NB4 (cell line): ENCODE data around the gene WDR33.
"Not testable (repeated sequence)": the region's sequence is repeated elsewhere in the genome, so short reads cannot be mapped to it uniquely, and the experiment has no call there.

Source experiments
- DNase-seq: peaks from one replicate; pipeline ENCODE4 v3.0.0; 2010; ENCODE audit warnings: low read depth
- H3K4me3 ChIP-seq: one replicate; pipeline ENCODE4 v1.5.1; 2011; ENCODE audit warnings: mild to moderate bottlenecking, low read depth, low read length, moderate library complexity
- CTCF ChIP-seq: IDR thresholded peaks from one replicate; pipeline ENCODE4 v1.5.1; 2012; ENCODE audit warnings: low read depth, low read length
- MAX ChIP-seq: IDR thresholded peaks from 2 replicates; pipeline ENCODE4 v1.6.1; 2011; ENCODE audit warnings: low read depth, low read length
- MYC ChIP-seq: IDR thresholded peaks from 2 replicates; pipeline ENCODE4 v1.6.1; 2011; ENCODE audit warnings: low read depth, low read length
- POLR2A ChIP-seq: IDR thresholded peaks from 2 replicates; pipeline ENCODE4 v1.6.1; 2011; ENCODE audit warnings: mild to moderate bottlenecking; ENCODE audit not compliant: insufficient read length; ENCODE audit errors: extremely low read depth

The WDR33 gene

GRCh38 chr2:127814677-127815076 lies 3.7 kb upstream of the WDR33 start:
- H3K4me3 ChIP-seq = no peak overlapping the region
- TF ChIP-seq POLR2A (no peak), CTCF (no peak), MAX (no peak), MYC (no peak)
- no peak for DNase-seq

GRCh38 chr2:127812441-127812840 lies 1.5 kb upstream of the WDR33 start:
- DNase-seq = not testable (repeated sequence)

GRCh38 chr2:127811397-127812321 lies 688 bp upstream of the WDR33 start:
- DNase-seq = peak; percentile 37
- peak overlapping the region; percentile 97 for H3K4me3 ChIP-seq
- TF ChIP-seq MYC (0 out of 2 replicates have a peak, but pooled peaks have one; percentile 4), CTCF (no peak)

More at GRCh38 chr2:127812441-127812840, 1.5 kb upstream of the WDR33 start:
- not testable (repeated sequence) for H3K4me3 ChIP-seq

- H3K4me3 ChIP-seq = peak overlapping the region; percentile 97
- no peak for TF ChIP-seq POLR2A
- no peak; the same call in 1 of the 2 replicates for TF ChIP-seq MAX
- no peak for TF ChIP-seq CTCF
- no peak for TF ChIP-seq MYC
- no peak for DNase-seq
Measured at GRCh38 chr2:127810156-127810618, 784 bp downstream of the WDR33 start.

GRCh38 chr2:127807678-127808353 lies 3.2 kb downstream of the WDR33 start:
- no peak for TF ChIP-seq CTCF
- no peak for TF ChIP-seq MYC
- TF ChIP-seq POLR2A = no peak
- no peak for TF ChIP-seq MAX
- H3K4me3 ChIP-seq = peak overlapping the region; percentile 46
- DNase-seq = no peak

- not testable (repeated sequence) for DNase-seq, H3K4me3 ChIP-seq
Measured at GRCh38 chr2:127806860-127807259, 4.1 kb downstream of the WDR33 start.
